ENCODE results near the gene HTR6.

HTR6 gene

DNA sequence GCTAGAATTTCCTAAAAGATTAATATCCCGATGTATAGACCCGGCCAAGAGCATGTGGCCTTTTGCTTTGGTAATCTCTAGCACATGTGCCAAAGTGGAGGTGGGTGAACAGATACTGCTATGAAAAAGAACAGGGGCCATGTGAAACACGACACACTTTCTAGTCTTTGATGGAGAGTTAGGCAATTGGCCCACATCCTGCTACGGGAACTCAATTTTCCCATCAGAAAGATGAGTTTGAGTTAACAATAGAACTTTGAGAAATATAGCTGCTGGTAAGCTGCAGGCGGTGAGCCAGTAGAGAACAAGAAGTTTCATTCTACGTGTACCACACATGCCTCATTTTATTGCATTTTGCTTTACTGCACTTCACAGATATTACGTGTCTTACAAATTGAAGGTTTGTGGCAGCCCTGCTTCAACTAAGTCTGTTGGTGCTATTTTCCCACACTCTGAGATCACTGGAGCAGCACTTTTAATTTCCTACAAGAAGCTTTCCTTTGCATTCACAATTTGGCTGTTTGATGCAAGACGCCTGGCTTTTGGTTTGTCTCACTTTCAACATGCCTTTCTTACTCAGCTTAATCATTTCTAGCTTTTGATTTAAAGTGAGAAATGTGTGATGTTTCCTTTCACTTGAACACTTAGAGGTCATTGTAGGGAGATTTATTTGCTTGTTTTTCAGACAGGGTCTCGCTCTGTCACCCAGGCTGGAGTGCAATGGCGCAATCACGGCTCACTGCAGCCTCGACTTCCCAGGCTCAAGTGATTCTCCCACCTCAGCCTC is 46.3 kb downstream of the HTR6 start:
- Histone ChIP-seq H3K9ac (ENCODE audit: low read depth, low read length) (no peak overlapping the region), H3K79me2 (ENCODE audit: insufficient read depth, low read length) (no peaks in the 10 kb centered on the region), H3K27ac (ENCODE audit: low read length) (no peak overlapping the region), H3K36me3 (ENCODE audit: insufficient read depth, low read length) (no peaks in the 10 kb centered on the region), H3K4me1 (ENCODE audit: insufficient read depth, low read length) (no peaks in the 10 kb centered on the region), H3K4me3 (ENCODE audit: low read depth in 1 of 2, low read length in 2 of 2) (no peak overlapping the region), H3K4me2 (ENCODE audit: insufficient read depth, low read length) (no peak overlapping the region), H4K20me1 (ENCODE audit: insufficient read depth, low read length) (no peaks in the 10 kb centered on the region), H3K27me3 (ENCODE audit: insufficient read depth, low read length, poor library complexity) (no peaks in the 10 kb centered on the region), H3K9me3 (ENCODE audit: insufficient read depth, low read length, severe bottlenecking) (no peaks in the 10 kb centered on the region), H2AFZ (ENCODE audit: low read depth, low read length) (no peak overlapping the region)
- no peak for DNase-seq
- no peak for ATAC-seq (ENCODE audit: insufficient read depth, low read depth)
- no peak for TF ChIP-seq EZH2 (IDR thresholded peaks at IDR 0.05; ENCODE audit: borderline replicate concordance, low read depth, low read length, severe bottlenecking)
- TF ChIP-seq, protein P1, sequence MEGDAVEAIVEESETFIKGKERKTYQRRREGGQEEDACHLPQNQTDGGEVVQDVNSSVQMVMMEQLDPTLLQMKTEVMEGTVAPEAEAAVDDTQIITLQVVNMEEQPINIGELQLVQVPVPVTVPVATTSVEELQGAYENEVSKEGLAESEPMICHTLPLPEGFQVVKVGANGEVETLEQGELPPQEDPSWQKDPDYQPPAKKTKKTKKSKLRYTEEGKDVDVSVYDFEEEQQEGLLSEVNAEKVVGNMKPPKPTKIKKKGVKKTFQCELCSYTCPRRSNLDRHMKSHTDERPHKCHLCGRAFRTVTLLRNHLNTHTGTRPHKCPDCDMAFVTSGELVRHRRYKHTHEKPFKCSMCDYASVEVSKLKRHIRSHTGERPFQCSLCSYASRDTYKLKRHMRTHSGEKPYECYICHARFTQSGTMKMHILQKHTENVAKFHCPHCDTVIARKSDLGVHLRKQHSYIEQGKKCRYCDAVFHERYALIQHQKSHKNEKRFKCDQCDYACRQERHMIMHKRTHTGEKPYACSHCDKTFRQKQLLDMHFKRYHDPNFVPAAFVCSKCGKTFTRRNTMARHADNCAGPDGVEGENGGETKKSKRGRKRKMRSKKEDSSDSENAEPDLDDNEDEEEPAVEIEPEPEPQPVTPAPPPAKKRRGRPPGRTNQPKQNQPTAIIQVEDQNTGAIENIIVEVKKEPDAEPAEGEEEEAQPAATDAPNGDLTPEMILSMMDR (IDR thresholded peaks at IDR 0.05; ENCODE audit: borderline replicate concordance, extremely low read depth, low read length, poor library complexity, severe bottlenecking): no peak

DNA sequence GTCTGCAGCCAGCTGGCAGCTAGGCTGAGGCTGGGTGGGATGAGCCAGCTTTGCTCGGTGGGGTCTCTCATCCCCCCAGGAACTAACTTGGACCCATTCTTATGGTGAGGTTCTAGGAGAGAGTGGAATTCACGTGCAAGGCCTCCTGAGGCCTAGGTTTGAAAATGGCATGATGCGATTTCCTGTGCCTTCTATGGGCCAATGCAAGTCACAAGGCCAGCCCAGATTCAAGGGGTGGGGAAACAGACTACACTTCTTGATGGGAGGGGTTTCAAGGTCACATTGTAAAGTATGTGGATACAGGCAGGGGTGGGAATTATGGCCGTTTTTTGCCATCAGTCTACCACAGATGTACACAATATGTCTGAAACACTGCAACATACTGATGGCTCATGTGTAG is 48.3 kb downstream of the HTR6 start:
- no peak for ATAC-seq (ENCODE audit: insufficient read depth, low read depth)
- Histone ChIP-seq H3K4me1 (ENCODE audit: insufficient read depth, low read length) (no peaks in the 10 kb centered on the region), H2AFZ (ENCODE audit: low read depth, low read length) (no peak overlapping the region), H3K27me3 (ENCODE audit: insufficient read depth, low read length, poor library complexity) (no peaks in the 10 kb centered on the region), H3K4me2 (ENCODE audit: insufficient read depth, low read length) (no peak overlapping the region), H3K27ac (ENCODE audit: low read length) (no peak overlapping the region), H3K9ac (ENCODE audit: low read depth, low read length) (no peak overlapping the region), H3K79me2 (ENCODE audit: insufficient read depth, low read length) (no peaks in the 10 kb centered on the region), H3K9me3 (ENCODE audit: insufficient read depth, low read length, severe bottlenecking) (no peaks in the 10 kb centered on the region), H3K4me3 (ENCODE audit: low read depth in 1 of 2, low read length in 2 of 2) (no peak overlapping the region), H4K20me1 (ENCODE audit: insufficient read depth, low read length) (no peaks in the 10 kb centered on the region), H3K36me3 (ENCODE audit: insufficient read depth, low read length) (no peaks in the 10 kb centered on the region)
- no peak for DNase-seq
- TF ChIP-seq EZH2 (IDR thresholded peaks at IDR 0.05; ENCODE audit: borderline replicate concordance, low read depth, low read length, severe bottlenecking): no peak
- TF ChIP-seq, protein P1 (IDR thresholded peaks at IDR 0.05; ENCODE audit: borderline replicate concordance, extremely low read depth, low read length, poor library complexity, severe bottlenecking): no peak

DNA sequence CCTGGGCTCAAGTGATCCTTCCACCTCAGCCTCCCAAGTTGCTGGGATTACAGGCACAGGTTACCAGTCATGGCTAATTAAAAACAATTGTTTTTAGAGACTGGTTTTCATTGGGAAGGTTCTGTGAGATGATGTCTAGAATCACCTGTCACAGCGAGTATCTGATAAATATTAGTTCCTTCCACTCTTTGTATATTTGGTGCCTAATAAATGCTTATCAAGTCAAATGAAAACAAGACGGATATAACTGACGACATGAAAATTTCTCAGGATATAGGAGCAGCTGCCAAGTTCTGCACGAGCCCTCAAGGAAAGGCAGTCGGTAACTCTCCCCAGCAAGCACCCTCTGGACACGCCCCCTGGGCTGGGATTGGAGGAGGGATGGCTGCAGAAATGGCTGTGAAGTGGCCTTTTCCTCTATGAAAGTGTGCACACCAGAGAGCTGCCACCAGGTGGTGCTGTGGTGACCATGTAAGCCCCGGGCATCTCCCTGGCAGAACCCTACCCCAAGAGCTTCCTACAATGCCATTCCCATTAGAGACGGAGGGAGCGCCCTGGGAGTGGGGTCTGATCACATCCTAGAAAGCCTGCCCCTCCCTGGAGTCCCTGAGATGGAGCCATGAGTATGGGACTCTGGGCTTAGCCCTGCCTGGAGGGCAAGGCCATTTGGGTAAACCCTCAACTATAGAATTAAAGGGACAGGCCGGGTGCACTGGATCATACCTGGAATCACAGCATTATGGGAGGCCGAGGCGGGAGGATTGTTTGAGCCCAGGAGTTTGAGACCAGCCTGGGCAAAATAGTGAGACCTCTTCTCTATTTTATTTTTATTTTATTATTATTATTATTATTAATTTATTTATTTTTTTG is 50.9 kb downstream of the HTR6 start:
- TF ChIP-seq, protein P1 (IDR thresholded peaks at IDR 0.05; ENCODE audit: borderline replicate concordance, extremely low read depth, low read length, poor library complexity, severe bottlenecking): peak; percentile 95
- TF ChIP-seq EZH2 (IDR thresholded peaks at IDR 0.05; ENCODE audit: borderline replicate concordance, low read depth, low read length, severe bottlenecking): no peak
- H3K4me3 ChIP-seq (ENCODE audit: low read depth in 1 of 2, low read length in 2 of 2): no peak overlapping the region
- DNase-seq (peak; percentile 89), ATAC-seq (ENCODE audit: insufficient read depth, low read depth) (peak; percentile 99)
- no peaks in the 10 kb centered on the region for H3K36me3 ChIP-seq (ENCODE audit: insufficient read depth, low read length)
- no peaks in the 10 kb centered on the region for H3K9me3 ChIP-seq (ENCODE audit: insufficient read depth, low read length, severe bottlenecking)
- H3K9ac ChIP-seq (ENCODE audit: low read depth, low read length): no peak overlapping the region
- H2AFZ ChIP-seq (ENCODE audit: low read depth, low read length): 0 out of 2 replicates have a peak overlapping the region, but pooled peaks have one; percentile 6
- H3K4me2 ChIP-seq (ENCODE audit: insufficient read depth, low read length): no peak overlapping the region
- no peaks in the 10 kb centered on the region for H3K79me2 ChIP-seq (ENCODE audit: insufficient read depth, low read length)
- no peak overlapping the region for H3K27ac ChIP-seq (ENCODE audit: low read length)
- H4K20me1 ChIP-seq (ENCODE audit: insufficient read depth, low read length): no peaks in the 10 kb centered on the region
- H3K27me3 ChIP-seq (ENCODE audit: insufficient read depth, low read length, poor library complexity): no peaks in the 10 kb centered on the region
- no peaks in the 10 kb centered on the region for H3K4me1 ChIP-seq (ENCODE audit: insufficient read depth, low read length)

Measured in DND-41 (cell line).